ENCODE results near the gene EPM2AIP1. TPM values are rescaled to one million over a fixed set of nuclear protein-coding genes. Genes with fewer than 3 reads are reported as not detected.
A peak's percentile ranks its signal among the peaks of the same experiment; 100 is the strongest.

Gene EPM2AIP1
- total and polyA plus RNA-seq, 2 donors (not counting 3 experiments of a cell fraction or from before 2014, with no cell fraction given) = 5.4 to 15.1 TPM

- Histone ChIP-seq H3K4me3 (replicated peaks in 1 of 3; ENCODE audit: insufficient read depth in 1 of 3, low read depth in 1 of 3, low read length in 3 of 3) (no peak overlapping the region), H3K9ac (replicated peaks; ENCODE audit: extremely low read depth, insufficient read depth, low read length) (no peak overlapping the region), H3K79me2 (ENCODE audit: control insufficient read depth, insufficient read depth, low read length) (no peaks in the 10 kb centered on the region), H3K4me2 (ENCODE audit: insufficient read depth, low read length) (no peak overlapping the region), H4K20me1 (replicated peaks; ENCODE audit: control insufficient read depth, extremely low read depth, insufficient read depth, low read length) (no peaks in the 10 kb centered on the region), H3K36me3 (ENCODE audit: control insufficient read depth in 2 of 2, extremely low read depth in 1 of 2, insufficient read depth in 2 of 2, low read length in 2 of 2) (peaks cover 3% of the 10 kb centered on the region in 2 experiments), H3K9me1 (replicated peaks; ENCODE audit: control insufficient read depth, extremely low read depth, insufficient read depth, low read length) (no peaks in the 10 kb centered on the region), H2AFZ (ENCODE audit: low read depth, low read length) (no peak overlapping the region), H3K27me3 (ENCODE audit: control insufficient read depth in 2 of 2, insufficient read depth in 2 of 2, low read length in 2 of 2) (no peaks in the 10 kb centered on the region), H3K4me1 (ENCODE audit: control insufficient read depth, extremely low read depth, insufficient read depth, low read length) (no peaks in the 10 kb centered on the region), H3K9me3 (replicated peaks; ENCODE audit: control insufficient read depth, insufficient read depth, low read length) (no peaks in the 10 kb centered on the region), H3K27ac (ENCODE audit: insufficient read depth, low read depth, low read length) (no peak overlapping the region)
- TF ChIP-seq, protein P1, sequence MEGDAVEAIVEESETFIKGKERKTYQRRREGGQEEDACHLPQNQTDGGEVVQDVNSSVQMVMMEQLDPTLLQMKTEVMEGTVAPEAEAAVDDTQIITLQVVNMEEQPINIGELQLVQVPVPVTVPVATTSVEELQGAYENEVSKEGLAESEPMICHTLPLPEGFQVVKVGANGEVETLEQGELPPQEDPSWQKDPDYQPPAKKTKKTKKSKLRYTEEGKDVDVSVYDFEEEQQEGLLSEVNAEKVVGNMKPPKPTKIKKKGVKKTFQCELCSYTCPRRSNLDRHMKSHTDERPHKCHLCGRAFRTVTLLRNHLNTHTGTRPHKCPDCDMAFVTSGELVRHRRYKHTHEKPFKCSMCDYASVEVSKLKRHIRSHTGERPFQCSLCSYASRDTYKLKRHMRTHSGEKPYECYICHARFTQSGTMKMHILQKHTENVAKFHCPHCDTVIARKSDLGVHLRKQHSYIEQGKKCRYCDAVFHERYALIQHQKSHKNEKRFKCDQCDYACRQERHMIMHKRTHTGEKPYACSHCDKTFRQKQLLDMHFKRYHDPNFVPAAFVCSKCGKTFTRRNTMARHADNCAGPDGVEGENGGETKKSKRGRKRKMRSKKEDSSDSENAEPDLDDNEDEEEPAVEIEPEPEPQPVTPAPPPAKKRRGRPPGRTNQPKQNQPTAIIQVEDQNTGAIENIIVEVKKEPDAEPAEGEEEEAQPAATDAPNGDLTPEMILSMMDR (IDR thresholded peaks at IDR 0.05; ENCODE audit: extremely low read depth in 1 of 2, insufficient read depth in 1 of 2, low read depth in 1 of 2, low read length in 2 of 2) = no peak
- TF ChIP-seq POLR2AphosphoS5 (IDR thresholded peaks at IDR 0.05; ENCODE audit: insufficient read depth, low read depth, low read length) (no peak), FOS (IDR thresholded peaks at IDR 0.05; ENCODE audit: borderline replicate concordance, insufficient read depth, low read length) (no peak), EZH2 (IDR thresholded peaks at IDR 0.05; ENCODE audit: borderline replicate concordance, low read depth, low read length, severe bottlenecking) (no peak), MYC (IDR thresholded peaks at IDR 0.05; ENCODE audit: low read depth, low read length) (no peak), POLR2A (IDR thresholded peaks at IDR 0.05; ENCODE audit: low read depth, low read length) (no peak), JUN (IDR thresholded peaks at IDR 0.05; ENCODE audit: borderline replicate concordance, insufficient read depth, insufficient read length, low read depth) (no peak), GATA2 (IDR thresholded peaks at IDR 0.05; ENCODE audit: insufficient read depth, insufficient read length, low read depth, low read length) (no peak)
- TF ChIP-seq, protein P2, sequence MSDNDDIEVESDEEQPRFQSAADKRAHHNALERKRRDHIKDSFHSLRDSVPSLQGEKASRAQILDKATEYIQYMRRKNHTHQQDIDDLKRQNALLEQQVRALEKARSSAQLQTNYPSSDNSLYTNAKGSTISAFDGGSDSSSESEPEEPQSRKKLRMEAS (IDR thresholded peaks at IDR 0.05; ENCODE audit: insufficient read depth, insufficient read length) = no peak
- dilution Hi-C loops (cut with MboI; ENCODE audit: extremely low pct_ligation_motif_present, low sequenced_read_pairs) (no loop called here), intact Hi-C loops (cut with micrococcal nuclease) (no loop called here)
- ChIA-PET CTCF (no interaction called here), POLR2A (interaction anchor here (0.6 kb wide), 1 partner anchor 296 kb away, joined by 4 read pairs; no protein-coding TSS in a partner anchor)
- DNase-seq (ENCODE audit: low read depth, low spot score) (no peak), FAIRE-seq (peak; percentile 26)
- BruUV-seq (replicated peaks) = no TSS peak
These were observed 46.4 kb upstream of the EPM2AIP1 start for GRCh38 chr3:37039161-37039846.
